Neural cell (in vitro differentiated cells): Measurements from ENCODE around the gene DCHS1. TPM values are rescaled to one million over a fixed set of nuclear protein-coding genes. Genes with fewer than 3 reads are reported as not detected.

Experiments used
- H2AFZ ChIP-seq: fragments of 200-600, 300-800 bp; sonication (generic), shearing (Covaris generic); 2 replicates; pipeline ENCODE4 v1.6.0; 2014; ENCODE audit warnings: low read depth, mild to moderate bottlenecking, antibody characterized with exemption, low read length, moderate library complexity
- H3F3A ChIP-seq: fragments of 200-600 bp; shearing (Covaris generic); 2 replicates; pipeline ENCODE4 v1.6.1; 2016; ENCODE audit warnings: mild to moderate bottlenecking, moderate library complexity, mixed read lengths, antibody characterized with exemption, low read length; ENCODE audit not compliant: insufficient read depth, poor library complexity, severe bottlenecking
- H3K27ac ChIP-seq: fragments of 200-600, 300-800 bp; sonication (generic), shearing (Covaris generic); 2 replicates; pipeline ENCODE4 v1.5.1; 2014; ENCODE audit warnings: mild to moderate bottlenecking, low read length, moderate library complexity
- H3K27me3 ChIP-seq: fragments of 300-800, 200-600 bp; sonication (generic), shearing (Covaris generic); 2 replicates; pipeline ENCODE4 v1.6.0; 2014; ENCODE audit warnings: mild to moderate bottlenecking, low read depth, low read length, moderate library complexity; ENCODE audit not compliant: insufficient read depth
- H3K36me3 ChIP-seq: fragments of 300-800, 200-600 bp; sonication (generic), shearing (Covaris generic); 2 replicates; pipeline ENCODE4 v1.5.1; 2014; ENCODE audit warnings: mild to moderate bottlenecking, antibody characterized with exemption, low read length, moderate library complexity; ENCODE audit not compliant: insufficient read depth
- H3K4me2 ChIP-seq: fragments of 300-800, 200-600 bp; sonication (generic), shearing (Covaris generic); 2 replicates; pipeline ENCODE4 v1.6.0; 2014; ENCODE audit warnings: mild to moderate bottlenecking, low read length
- H3K4me3 ChIP-seq: fragments of 300-800, 200-600 bp; sonication (generic), shearing (Covaris generic); 2 replicates; pipeline ENCODE4 v1.5.1; 2014; ENCODE audit warnings: mild to moderate bottlenecking, low read length, moderate library complexity
- H3K79me2 ChIP-seq: fragments of 200-600 bp; shearing (Covaris generic); replicated peaks from 2 replicates; pipeline ENCODE4 v1.6.0; 2014; ENCODE audit warnings: mild to moderate bottlenecking, low read length, moderate library complexity; ENCODE audit not compliant: insufficient read depth
- H3K9ac ChIP-seq: fragments of 300-800, 200-600 bp; sonication (generic), shearing (Covaris generic); 2 replicates; pipeline ENCODE4 v1.6.1; 2016; ENCODE audit warnings: mild to moderate bottlenecking, low read length, mixed read lengths
- H3K9me2 ChIP-seq: fragments of 200-600 bp; shearing (Covaris generic); 2 replicates; pipeline ENCODE4 v1.6.1; 2016; ENCODE audit warnings: mild to moderate bottlenecking, low read length, mixed read lengths; ENCODE audit not compliant: insufficient read depth
- H3K9me3 ChIP-seq: fragments of 200-600, 300-800 bp; sonication (generic), shearing (Covaris generic); 2 replicates; pipeline ENCODE4 v1.6.1; 2016; ENCODE audit warnings: mild to moderate bottlenecking, mixed run types, low read length, moderate library complexity, mixed read lengths
- H4K20me1 ChIP-seq: fragments of 200-600 bp; shearing (Covaris generic); 2 replicates; pipeline ENCODE4 v1.6.1; 2016; ENCODE audit warnings: mild to moderate bottlenecking, mixed run types; ENCODE audit not compliant: insufficient read depth
- EP300 ChIP-seq: fragments of 450-650 bp; conservative IDR thresholded peaks from 2 replicates; pipeline ENCODE4 v1.6.1; 2014; ENCODE audit warnings: antibody characterized with exemption, mild to moderate bottlenecking, moderate library complexity; ENCODE audit not compliant: poor library complexity, severe bottlenecking
- EZH2 ChIP-seq: fragments of 200-600, 300-800 bp; shearing (Covaris generic), sonication (generic); IDR thresholded peaks from 2 replicates; pipeline ENCODE4 v1.6.1; 2014; ENCODE audit warnings: antibody characterized with exemption, low read length, borderline replicate concordance, mild to moderate bottlenecking; ENCODE audit not compliant: insufficient read depth, poor library complexity, severe bottlenecking
- MXI1 ChIP-seq: fragments of 450-650 bp; conservative IDR thresholded peaks from 2 replicates; pipeline ENCODE4 v1.6.1; 2014; ENCODE audit warnings: antibody characterized with exemption, mild to moderate bottlenecking; ENCODE audit not compliant: poor library complexity, severe bottlenecking
- POLR2AphosphoS5 ChIP-seq: IDR thresholded peaks from 2 replicates; pipeline ENCODE4 v1.6.1; 2012
- RAD21 ChIP-seq: fragments of 450-650 bp; conservative IDR thresholded peaks from 2 replicates; pipeline ENCODE4 v1.6.1; 2014; ENCODE audit warnings: antibody characterized with exemption, mild to moderate bottlenecking, moderate library complexity
- SMC3 ChIP-seq: fragments of 450-650 bp; conservative IDR thresholded peaks from 2 replicates; pipeline ENCODE4 v1.6.1; 2014; ENCODE audit warnings: antibody characterized with exemption, mild to moderate bottlenecking, moderate library complexity; ENCODE audit not compliant: poor library complexity
- TAF1 ChIP-seq: IDR thresholded peaks from 2 replicates; pipeline ENCODE4 v1.6.1; 2012; ENCODE audit warnings: low read depth
- polyA plus RNA-seq: library from polyadenylated mRNA; depleted of rRNA; stranded (reverse); fragments of >200 nt; gene quantifications from 2 replicates; pipeline ENCODE4 v1.2.3, GENCODE V29; 2014
- TF ChIP-seq, protein P1 (sequence below): fragments of 450-650 bp; IDR thresholded peaks from 2 replicates; pipeline ENCODE4 v1.5.1; 2014; ENCODE audit warnings: antibody characterized with exemption, mild to moderate bottlenecking, moderate library complexity; ENCODE audit not compliant: poor library complexity, severe bottlenecking
- TF ChIP-seq, protein P2 (sequence below): IDR thresholded peaks from 2 replicates; pipeline ENCODE4 v1.6.1; 2012; ENCODE audit warnings: borderline replicate concordance

DCHS1 gene
- polyA plus RNA-seq, 1 donor from 2014 or later = 30.1 TPM

DNA sequence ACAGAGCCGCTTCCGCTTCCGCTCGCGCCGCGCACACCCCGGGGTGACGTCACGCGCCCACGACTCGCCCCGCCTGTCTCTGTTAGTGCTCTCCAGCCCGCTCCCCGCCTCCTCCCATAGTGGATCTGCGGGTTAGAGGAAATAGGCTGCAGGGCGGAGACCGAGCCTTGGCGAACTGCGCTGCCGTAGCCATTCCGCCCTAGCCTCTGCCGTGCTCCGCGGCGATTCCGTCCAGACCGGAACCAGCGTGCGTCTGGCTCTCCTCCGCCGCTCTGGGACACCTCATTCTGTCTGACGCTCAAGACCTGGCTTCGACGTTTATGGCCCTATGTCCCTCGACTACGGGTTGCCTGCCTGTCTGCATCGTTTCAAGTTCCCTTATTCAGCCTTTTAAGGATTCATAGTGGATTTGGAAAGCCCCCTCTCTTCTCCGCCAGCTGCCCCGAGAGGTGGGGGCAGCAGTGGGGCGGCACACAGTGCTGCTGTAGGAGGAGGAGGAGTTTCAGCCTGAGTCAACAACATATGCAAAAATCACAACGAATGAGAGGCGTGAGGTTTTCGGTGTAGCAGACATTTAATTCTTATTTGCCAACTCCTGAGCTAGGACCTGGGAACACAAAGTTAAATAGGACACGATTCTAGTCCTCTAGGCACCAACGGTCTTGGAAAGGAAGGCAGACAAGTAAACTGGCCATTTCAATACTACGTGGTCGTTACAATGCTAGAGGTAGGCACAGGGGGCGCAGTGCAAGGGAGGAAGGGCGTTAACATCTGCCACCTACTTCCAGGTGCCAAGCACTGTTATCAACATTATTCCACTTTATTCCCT is 43.2 kb downstream of the DCHS1 start, which contains the start of gene TAF10:
TAF10 (minus strand) TSS at position 4 of the 829 bp plus-strand sequence. CDS start 27 bp downstream, outside the sequence.
- TF ChIP-seq POLR2AphosphoS5 (peak; percentile 99), EP300 (peak; percentile 73), MXI1 (peak; percentile 82), SMC3 (peak; percentile 30), TAF1 (peak; percentile 89), RAD21 (peak; percentile 19), EZH2 (no peak)
- TF ChIP-seq, protein P1, sequence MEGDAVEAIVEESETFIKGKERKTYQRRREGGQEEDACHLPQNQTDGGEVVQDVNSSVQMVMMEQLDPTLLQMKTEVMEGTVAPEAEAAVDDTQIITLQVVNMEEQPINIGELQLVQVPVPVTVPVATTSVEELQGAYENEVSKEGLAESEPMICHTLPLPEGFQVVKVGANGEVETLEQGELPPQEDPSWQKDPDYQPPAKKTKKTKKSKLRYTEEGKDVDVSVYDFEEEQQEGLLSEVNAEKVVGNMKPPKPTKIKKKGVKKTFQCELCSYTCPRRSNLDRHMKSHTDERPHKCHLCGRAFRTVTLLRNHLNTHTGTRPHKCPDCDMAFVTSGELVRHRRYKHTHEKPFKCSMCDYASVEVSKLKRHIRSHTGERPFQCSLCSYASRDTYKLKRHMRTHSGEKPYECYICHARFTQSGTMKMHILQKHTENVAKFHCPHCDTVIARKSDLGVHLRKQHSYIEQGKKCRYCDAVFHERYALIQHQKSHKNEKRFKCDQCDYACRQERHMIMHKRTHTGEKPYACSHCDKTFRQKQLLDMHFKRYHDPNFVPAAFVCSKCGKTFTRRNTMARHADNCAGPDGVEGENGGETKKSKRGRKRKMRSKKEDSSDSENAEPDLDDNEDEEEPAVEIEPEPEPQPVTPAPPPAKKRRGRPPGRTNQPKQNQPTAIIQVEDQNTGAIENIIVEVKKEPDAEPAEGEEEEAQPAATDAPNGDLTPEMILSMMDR = peak; percentile 81
- TF ChIP-seq, protein P2, sequence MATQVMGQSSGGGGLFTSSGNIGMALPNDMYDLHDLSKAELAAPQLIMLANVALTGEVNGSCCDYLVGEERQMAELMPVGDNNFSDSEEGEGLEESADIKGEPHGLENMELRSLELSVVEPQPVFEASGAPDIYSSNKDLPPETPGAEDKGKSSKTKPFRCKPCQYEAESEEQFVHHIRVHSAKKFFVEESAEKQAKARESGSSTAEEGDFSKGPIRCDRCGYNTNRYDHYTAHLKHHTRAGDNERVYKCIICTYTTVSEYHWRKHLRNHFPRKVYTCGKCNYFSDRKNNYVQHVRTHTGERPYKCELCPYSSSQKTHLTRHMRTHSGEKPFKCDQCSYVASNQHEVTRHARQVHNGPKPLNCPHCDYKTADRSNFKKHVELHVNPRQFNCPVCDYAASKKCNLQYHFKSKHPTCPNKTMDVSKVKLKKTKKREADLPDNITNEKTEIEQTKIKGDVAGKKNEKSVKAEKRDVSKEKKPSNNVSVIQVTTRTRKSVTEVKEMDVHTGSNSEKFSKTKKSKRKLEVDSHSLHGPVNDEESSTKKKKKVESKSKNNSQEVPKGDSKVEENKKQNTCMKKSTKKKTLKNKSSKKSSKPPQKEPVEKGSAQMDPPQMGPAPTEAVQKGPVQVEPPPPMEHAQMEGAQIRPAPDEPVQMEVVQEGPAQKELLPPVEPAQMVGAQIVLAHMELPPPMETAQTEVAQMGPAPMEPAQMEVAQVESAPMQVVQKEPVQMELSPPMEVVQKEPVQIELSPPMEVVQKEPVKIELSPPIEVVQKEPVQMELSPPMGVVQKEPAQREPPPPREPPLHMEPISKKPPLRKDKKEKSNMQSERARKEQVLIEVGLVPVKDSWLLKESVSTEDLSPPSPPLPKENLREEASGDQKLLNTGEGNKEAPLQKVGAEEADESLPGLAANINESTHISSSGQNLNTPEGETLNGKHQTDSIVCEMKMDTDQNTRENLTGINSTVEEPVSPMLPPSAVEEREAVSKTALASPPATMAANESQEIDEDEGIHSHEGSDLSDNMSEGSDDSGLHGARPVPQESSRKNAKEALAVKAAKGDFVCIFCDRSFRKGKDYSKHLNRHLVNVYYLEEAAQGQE = peak; percentile 87

DNA sequence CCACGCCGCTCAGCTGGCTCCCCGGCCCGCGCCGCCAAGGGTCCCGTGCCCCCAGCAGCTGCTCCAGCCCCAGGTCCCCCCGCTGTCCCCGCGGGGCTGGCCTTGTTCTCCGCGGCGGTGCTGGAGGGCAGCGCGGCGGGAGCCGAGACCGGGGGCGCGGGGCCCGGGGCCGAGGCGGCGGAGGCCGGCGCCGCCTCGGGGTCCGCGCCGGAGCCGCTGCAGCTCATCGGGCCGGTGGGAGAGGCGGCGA is 43.7 kb downstream of the DCHS1 start:
- no peaks in the 10 kb centered on the region for H4K20me1 ChIP-seq
- H3K9me3 ChIP-seq = no peaks in the 10 kb centered on the region
- peak overlapping the region; percentile 47 for H3K4me2 ChIP-seq
- H3K27me3 ChIP-seq = no peaks in the 10 kb centered on the region
- no peak overlapping the region for H2AFZ ChIP-seq
- H3F3A ChIP-seq = peaks cover 4% of the 10 kb centered on the region
- TF ChIP-seq MXI1 = no peak
- no peak for TF ChIP-seq EZH2
- TF ChIP-seq, protein P1 = no peak
- no peak for TF ChIP-seq RAD21
- TF ChIP-seq POLR2AphosphoS5 = no peak
- no peak for TF ChIP-seq EP300
- TF ChIP-seq, protein P2 = no peak
- no peak for TF ChIP-seq SMC3
- TF ChIP-seq TAF1 = no peak
- peaks cover 14% of the 10 kb centered on the region for H3K79me2 ChIP-seq
- peak overlapping the region; percentile 99 for H3K9ac ChIP-seq
- peak overlapping the region; percentile 96 for H3K4me3 ChIP-seq
- H3K9me2 ChIP-seq = no peaks in the 10 kb centered on the region
- no peaks in the 10 kb centered on the region for H3K36me3 ChIP-seq
- peak overlapping the region; percentile 66 for H3K27ac ChIP-seq

More for the DNA sequence above, 43.2 kb downstream of the DCHS1 start, which contains the start of gene TAF10:
- no peaks in the 10 kb centered on the region for H3K27me3 ChIP-seq
- H4K20me1 ChIP-seq = no peaks in the 10 kb centered on the region
- no peaks in the 10 kb centered on the region for H3K9me2 ChIP-seq
- peak within 1 kb of the TSS; percentile 99 for H3K27ac ChIP-seq
- H3K36me3 ChIP-seq = no peaks in the 10 kb centered on the region
- peaks cover 9% of the 10 kb centered on the region for H3K79me2 ChIP-seq
- H3K9me3 ChIP-seq = no peaks in the 10 kb centered on the region
- H3K4me2 ChIP-seq = peak within 1 kb of the TSS; percentile 99
- peak within 1 kb of the TSS; percentile 99 for H3K9ac ChIP-seq
- H3F3A ChIP-seq = peaks cover 4% of the 10 kb centered on the region
- peak within 1 kb of the TSS; percentile 66 for H2AFZ ChIP-seq
- peak within 1 kb of the TSS; percentile 96 for H3K4me3 ChIP-seq
